ENCODE measurements around the gene RAVER2.
"Not testable (repeated sequence)": the region's sequence is repeated elsewhere in the genome, so short reads cannot be mapped to it uniquely, and the experiment has no call there.

The RAVER2 gene

DNA sequence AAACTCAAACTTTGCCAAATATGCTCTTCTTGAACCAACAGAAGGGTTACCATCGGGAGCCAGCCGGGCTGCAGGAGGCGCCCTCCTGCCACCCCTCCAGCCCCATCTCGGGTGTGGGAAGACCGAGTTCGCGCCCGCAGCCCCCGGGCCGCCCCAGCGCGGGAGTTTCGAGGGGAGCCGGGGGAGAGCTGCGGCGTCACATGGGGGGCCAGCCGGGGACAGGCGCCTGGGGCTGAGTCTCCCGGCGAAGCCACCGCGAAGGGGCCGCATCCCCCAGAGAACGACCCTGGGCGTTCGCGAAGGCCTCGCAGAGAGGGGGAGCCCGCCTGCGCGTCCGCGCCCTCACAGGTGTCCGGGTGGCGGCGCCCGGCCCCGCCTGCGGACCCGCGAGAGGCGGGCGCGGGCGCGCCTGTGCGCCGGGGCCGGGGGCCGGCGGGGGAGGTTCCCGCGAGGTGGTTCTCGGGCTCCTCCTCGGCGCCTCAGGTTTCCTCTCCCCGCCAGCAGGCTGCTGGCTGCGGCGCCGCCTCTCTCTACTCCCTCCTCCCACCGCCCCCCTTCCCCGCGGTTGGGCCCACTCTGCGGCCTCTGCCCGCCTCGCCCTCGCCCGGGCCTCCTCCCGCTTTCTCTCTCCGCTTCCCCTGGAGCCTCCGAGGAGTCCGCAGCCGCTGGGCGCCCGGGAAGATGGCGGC lies at the start of gene RAVER2:
Gene RAVER2, plus strand, starts transcription at position 584 of the 689 bp plus-strand sequence. Its CDS starts 98 bp downstream, at position 682.
- peak in 1 of 2 experiments; percentile 10 for DNase-seq

DNA sequence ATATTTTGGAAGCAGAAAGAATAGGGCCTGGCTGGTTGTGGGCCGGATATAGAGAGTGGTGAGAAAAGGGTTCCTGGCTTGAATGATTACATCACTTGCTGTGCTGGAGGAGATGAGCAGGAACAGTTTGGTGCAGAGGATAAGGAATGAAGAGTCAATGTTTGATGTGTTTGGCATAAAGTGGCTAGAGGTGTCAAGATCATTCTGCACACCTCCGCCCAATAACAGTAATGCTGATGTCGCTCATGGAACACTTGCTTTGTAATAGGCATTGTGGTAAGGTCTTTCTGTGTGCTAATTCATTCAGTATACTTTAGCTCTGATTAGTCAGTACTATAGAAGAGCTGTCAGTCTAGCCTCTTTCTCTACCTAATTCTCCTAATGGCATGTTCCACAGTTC lies 48.0 kb upstream of the RAVER2 start:
- no peak for DNase-seq

GRCh38 chr1:64699327-64699726 lies 45.5 kb upstream of the RAVER2 start:
- no peak for DNase-seq

GRCh38 chr1:64701071-64701470 lies 43.8 kb upstream of the RAVER2 start:
- no peak for DNase-seq

GRCh38 chr1:64701886-64702285 lies 43.0 kb upstream of the RAVER2 start:
- no peak for DNase-seq

GRCh38 chr1:64702670-64703069 lies 42.2 kb upstream of the RAVER2 start:
- DNase-seq = not testable (repeated sequence)

DNA sequence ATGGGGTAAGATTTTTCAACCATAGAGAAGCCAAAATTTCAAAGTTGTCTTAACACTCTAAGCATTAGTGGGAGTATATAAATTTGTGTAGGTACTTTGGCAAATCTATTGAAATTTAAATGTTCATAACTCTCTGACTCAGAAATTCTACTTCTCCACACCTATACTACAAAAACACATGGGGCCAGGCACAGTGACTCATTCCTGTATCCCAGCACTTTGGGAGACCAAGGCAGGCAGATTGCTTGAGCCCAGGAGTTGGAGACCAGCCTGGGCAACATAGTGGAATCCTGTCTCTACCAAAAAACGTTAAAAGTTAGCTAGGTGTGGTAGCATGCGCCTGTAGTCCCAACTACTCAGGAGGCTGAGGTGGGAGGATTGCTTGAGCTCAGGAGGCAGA lies 41.3 kb upstream of the RAVER2 start:
- DNase-seq = no peak

GRCh38 chr1:64705591-64705990 lies 39.3 kb upstream of the RAVER2 start:
- no peak for DNase-seq

- DNase-seq = no peak
Observed at GRCh38 chr1:64711266-64711665, 33.6 kb upstream of the RAVER2 start.

DNA sequence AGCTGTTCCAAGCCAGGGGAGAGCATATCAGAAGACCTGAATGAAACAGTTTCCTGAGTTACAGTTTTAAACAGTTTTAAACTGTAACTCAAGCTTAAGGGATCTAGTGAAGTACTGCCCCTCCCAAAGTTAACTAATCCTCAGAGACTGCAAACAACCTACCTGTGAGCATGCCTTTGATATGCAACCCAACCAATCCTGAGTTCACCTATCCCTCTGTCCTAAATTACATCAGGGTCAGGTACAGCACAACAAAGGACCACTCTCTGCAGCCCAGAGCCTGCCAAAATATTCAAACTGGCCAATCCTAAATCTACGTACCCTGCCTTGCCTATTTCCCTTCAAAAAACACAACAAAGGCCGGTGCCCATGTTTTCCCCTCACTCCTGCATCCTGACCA lies 32.8 kb upstream of the RAVER2 start:
- no peak for DNase-seq

DNA sequence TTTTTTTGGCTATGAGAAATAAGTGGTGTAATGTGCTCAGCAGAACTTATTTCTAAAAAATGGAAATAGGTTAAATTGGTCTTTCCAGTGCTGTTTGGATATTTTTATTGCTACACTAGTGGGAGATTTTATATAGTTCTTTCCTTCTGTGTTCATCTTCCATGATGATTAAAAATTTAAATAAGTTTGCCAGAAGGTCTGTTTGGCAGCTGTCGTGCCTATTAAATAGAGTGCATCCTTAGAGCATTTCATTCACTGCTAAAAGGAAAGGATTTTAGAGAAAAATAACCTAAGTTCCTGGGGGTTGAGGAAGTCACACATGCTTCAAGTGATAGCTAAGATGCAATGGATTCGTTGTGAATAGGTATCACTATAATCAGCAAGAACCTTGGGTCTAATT lies 29.7 kb upstream of the RAVER2 start:
- no peak for DNase-seq

GRCh38 chr1:64721135-64721534 lies 23.7 kb upstream of the RAVER2 start:
- no peak for DNase-seq

GRCh38 chr1:64721576-64722145 lies 23.2 kb upstream of the RAVER2 start:
- no peak for DNase-seq

DNA sequence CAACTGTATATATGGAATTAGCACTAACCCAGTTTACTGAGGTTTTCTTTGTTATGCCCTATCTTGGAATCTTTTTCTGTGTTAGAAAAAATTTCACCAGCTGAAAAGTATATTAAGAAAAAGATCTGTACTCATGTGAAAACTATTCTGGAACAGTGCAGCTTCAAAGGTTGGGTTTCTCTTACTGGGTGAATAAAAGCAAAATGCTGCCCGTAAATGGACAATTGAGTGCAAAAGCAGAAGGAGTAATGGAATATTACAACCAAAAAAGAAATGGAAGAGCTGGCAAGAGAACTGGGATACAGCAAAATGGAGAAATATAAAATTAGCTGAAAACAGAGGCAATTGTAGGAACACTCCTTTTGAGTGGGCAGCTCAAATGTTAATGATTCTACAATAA lies 17.0 kb upstream of the RAVER2 start:
- no peak for DNase-seq

DNA sequence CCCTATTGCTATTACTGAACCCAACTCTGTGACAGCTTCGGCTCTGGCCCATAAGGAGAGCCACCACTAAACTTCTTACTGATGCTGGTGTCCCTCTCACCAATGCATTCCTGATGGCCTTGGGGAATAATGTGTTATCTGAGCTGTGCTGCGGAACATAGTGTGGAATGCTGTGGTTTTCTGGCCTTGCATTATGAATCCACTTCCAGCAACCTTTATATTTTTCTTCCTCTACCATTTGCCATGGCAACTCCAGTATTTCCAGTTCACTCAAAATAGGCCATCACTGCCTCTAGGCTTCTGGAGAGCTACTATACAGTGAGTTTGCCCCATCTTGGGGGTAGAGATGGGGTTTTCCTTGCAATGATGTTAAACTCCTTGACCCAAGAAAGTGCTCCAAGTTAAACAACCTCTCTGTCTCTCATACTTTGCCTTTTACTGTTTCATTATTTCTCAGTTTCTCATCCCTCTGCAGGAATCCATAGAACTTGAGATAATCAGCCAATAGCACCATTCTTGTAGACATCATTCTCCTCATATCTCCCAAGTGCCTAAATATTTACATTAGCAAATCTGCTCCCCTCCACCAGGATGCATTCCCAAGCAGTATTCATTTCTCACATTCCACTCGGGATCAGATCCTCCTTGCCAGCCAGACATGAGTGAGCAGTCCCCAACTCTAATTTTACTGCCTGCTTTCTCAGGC lies 11.1 kb upstream of the RAVER2 start:
- DNase-seq = no peak

DNA sequence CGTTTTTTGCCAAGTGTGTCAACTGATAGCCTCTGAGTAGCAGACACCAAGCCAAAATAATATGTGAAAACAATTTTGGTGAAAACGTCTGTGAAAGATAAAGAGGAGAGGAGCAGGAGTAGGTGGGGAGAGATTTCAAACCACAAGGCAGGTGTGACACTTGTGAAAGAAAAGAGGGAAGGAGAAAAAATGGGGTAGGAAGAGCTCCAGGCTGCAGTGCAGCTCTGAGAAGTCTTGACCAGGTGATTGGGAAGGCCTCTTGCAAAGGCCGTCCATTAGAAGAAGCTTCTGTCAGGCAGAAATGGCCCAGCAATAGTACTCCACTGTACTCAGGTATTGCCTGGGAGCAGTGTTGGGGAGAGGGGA lies 10.6 kb upstream of the RAVER2 start:
- DNase-seq = no peak

GRCh38 chr1:64740687-64741086 lies 4.2 kb upstream of the RAVER2 start:
- not testable (repeated sequence) for DNase-seq

DNA sequence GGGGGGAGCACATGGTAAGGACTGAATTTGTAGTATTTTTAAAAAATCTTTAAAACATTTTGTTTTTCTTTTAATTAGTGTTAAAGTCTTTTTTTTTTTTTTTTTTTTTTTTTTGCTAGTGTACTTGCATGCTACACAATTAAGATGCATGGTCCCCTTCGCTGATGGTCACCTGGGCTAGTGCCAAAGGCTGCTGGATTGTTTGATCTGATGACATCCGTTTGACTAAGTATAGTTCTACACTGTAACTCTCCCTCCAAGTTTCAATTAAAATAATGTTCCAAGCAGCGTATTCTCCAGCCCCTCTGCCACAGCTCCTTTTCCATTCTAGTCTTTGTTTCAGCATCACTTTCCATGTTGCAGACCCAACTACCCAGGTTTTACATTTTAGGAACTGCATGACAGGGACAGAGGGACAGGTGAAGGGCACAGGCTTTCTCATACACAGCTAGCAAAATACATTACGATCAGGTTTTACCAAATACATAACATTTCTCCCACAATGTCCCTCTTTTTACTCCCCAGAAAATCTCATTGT lies 852 bp upstream of the RAVER2 start:
- peak in 1 of 2 experiments; percentile 3 for DNase-seq

DNA sequence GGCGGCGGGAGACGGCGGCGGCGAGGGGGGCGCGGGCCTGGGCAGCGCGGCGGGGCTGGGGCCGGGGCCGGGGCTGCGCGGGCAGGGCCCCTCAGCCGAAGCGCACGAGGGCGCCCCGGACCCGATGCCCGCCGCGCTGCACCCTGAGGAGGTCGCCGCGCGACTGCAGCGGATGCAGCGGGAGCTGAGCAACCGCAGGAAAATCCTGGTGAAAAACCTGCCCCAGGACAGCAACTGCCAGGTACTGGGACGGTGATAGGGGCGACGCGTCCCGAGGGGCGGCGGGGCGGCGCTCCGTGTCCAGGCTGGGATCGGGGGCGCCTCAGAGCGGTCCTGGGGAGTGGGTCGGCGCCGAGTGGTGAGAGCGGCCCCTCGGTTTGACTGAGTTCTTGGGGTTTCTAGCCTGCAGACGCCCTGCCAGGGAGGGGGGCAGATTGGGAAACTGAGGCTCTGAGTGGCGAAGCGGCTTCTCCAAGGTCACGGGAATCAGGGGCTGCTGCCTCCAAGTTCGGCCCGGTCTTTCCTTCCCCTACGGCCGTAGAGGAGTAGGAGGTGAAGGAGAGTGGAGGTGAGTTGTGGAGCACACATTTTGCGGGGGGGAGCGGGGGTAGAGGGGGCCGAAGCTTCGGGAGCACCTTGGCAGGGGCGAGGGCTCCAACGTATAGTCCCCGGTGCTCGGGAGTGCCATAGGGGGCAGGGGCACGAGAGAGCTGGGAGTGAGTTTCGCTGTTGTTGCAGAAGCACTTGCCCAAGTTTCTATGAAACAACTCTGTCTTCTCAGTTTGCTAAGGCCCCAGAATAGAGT lies 508 bp downstream of the RAVER2 start:
- no peak for DNase-seq

DNA sequence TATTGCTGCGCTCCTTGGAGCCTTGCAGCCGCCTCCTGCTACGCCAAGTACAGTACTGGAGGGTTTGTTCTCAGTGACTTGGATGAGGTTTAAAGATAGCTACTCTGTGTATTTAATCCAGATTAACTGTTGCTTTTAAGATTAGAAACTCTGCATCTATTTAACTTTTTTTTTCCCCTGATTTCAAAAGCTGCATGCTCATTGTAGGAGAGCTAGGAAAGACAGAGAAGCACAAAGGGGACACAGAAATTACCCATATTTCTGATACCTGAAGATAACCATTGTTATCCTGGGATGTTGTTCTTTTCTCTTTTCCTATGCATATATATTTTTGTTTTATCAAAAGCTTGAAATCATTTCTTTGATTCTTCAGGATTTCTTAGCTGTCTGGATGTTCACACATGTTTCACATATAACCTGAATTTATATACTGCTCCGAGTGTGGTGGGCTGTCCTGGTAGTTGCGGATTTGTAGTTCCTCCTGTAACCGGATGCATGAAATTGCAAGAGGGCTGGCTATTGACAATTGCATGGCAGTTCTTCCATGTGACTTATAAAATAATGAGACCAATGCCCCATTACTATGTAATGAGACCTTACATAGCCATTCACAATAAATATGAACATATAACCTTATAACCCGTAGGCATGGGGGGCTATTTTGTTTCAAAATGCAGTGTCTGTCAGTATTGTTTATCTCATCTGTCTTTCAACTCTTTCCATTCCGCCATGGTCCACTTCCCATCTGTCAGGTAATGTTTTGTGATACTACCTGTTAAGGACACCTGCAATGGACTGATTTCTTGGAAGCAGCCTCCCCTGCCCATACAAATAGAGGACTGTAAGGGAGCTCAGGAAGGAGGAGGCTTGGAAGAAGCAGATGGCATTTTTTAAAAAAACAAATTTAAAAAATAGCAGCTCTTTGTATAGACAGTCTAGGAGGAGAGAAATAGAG lies 1.4 kb downstream of the RAVER2 start:
- peak in 1 of 2 experiments; percentile 27 for DNase-seq

- DNase-seq = peak in 1 of 2 experiments; percentile 1
Observed at GRCh38 chr1:64748222-64748621, 3.3 kb downstream of the RAVER2 start.

GRCh38 chr1:64748706-64749105 lies 3.8 kb downstream of the RAVER2 start:
- DNase-seq = no peak
